Right kidney (tissue), 1 donor: ENCODE data around the gene ABTB2.

Experiments used
- DNase-seq: peaks from one replicate; pipeline ENCODE4 v3.0.0-alpha.2; 2016

ABTB2 gene

GRCh38 chr11:34343153-34343552 lies 14.7 kb downstream of the ABTB2 start:
- no peak for DNase-seq

- no peak for DNase-seq
Observed at GRCh38 chr11:34341931-34342533, 15.8 kb downstream of the ABTB2 start.

GRCh38 chr11:34341096-34341495 lies 16.7 kb downstream of the ABTB2 start:
- no peak for DNase-seq

- no peak for DNase-seq
Observed at GRCh38 chr11:34340653-34341052, 17.2 kb downstream of the ABTB2 start.

GRCh38 chr11:34339149-34340064 lies 18.4 kb downstream of the ABTB2 start:
- DNase-seq = no peak

GRCh38 chr11:34337016-34337415 lies 20.8 kb downstream of the ABTB2 start:
- no peak for DNase-seq

GRCh38 chr11:34335801-34336200 lies 22.0 kb downstream of the ABTB2 start:
- no peak for DNase-seq

GRCh38 chr11:34335331-34335730 lies 22.5 kb downstream of the ABTB2 start:
- DNase-seq = no peak

- no peak for DNase-seq
Observed at GRCh38 chr11:34333787-34334186, 24.0 kb downstream of the ABTB2 start.

- DNase-seq = no peak
Observed at GRCh38 chr11:34332524-34332923, 25.3 kb downstream of the ABTB2 start.

GRCh38 chr11:34331736-34332135 lies 26.1 kb downstream of the ABTB2 start:
- DNase-seq = no peak

- DNase-seq = no peak
Observed at GRCh38 chr11:34331329-34331728, 26.5 kb downstream of the ABTB2 start.

- no peak for DNase-seq
Observed at GRCh38 chr11:34330653-34331052, 27.2 kb downstream of the ABTB2 start.

GRCh38 chr11:34329876-34330275 lies 27.9 kb downstream of the ABTB2 start:
- DNase-seq = no peak

- DNase-seq = no peak
Observed at GRCh38 chr11:34328632-34328910, 29.2 kb downstream of the ABTB2 start.

- DNase-seq = no peak
Observed at GRCh38 chr11:34327804-34328631, 29.8 kb downstream of the ABTB2 start.

GRCh38 chr11:34324466-34324865 lies 33.3 kb downstream of the ABTB2 start:
- no peak for DNase-seq

GRCh38 chr11:34323601-34324000 lies 34.2 kb downstream of the ABTB2 start:
- DNase-seq = no peak

GRCh38 chr11:34318111-34319037 lies 39.4 kb downstream of the ABTB2 start:
- DNase-seq = no peak

GRCh38 chr11:34317666-34318065 lies 40.1 kb downstream of the ABTB2 start:
- no peak for DNase-seq

- DNase-seq = no peak
Observed at GRCh38 chr11:34317036-34317360, 40.8 kb downstream of the ABTB2 start.

- no peak for DNase-seq
Observed at GRCh38 chr11:34316347-34317035, 41.3 kb downstream of the ABTB2 start.
